ENCODE measurements around the gene UNC5A.

The UNC5A gene

GRCh38 chr5:176810081-176810597 lies at the start of gene UNC5A:
UNC5A (plus strand) TSS chr5:176810559; CDS start chr5:176810751, 192 bp downstream.
- DNase-seq (ENCODE audit: low spot score): peak; percentile 43

- no peak for DNase-seq (ENCODE audit: low spot score)
These were observed 48.6 kb upstream of the UNC5A start for GRCh38 chr5:176761755-176762154.

- DNase-seq (ENCODE audit: low spot score): no peak
These were observed 47.9 kb upstream of the UNC5A start for GRCh38 chr5:176762489-176762888.

GRCh38 chr5:176765687-176766086 lies 44.7 kb upstream of the UNC5A start:
- no peak for DNase-seq (ENCODE audit: low spot score)

- no peak for DNase-seq (ENCODE audit: low spot score)
These were observed 42.0 kb upstream of the UNC5A start for GRCh38 chr5:176768174-176768970.

GRCh38 chr5:176769911-176770310 lies 40.4 kb upstream of the UNC5A start:
- DNase-seq (ENCODE audit: low spot score): no peak

GRCh38 chr5:176770431-176770830 lies 39.9 kb upstream of the UNC5A start:
- DNase-seq (ENCODE audit: low spot score): no peak

GRCh38 chr5:176771102-176771845 lies 39.1 kb upstream of the UNC5A start:
- DNase-seq (ENCODE audit: low spot score): no peak

GRCh38 chr5:176772271-176773210 lies 37.8 kb upstream of the UNC5A start:
- DNase-seq (ENCODE audit: low spot score): no peak

GRCh38 chr5:176773408-176774035 lies 36.8 kb upstream of the UNC5A start:
- no peak for DNase-seq (ENCODE audit: low spot score)

GRCh38 chr5:176774216-176775171 lies 35.9 kb upstream of the UNC5A start:
- no peak for DNase-seq (ENCODE audit: low spot score)

- no peak for DNase-seq (ENCODE audit: low spot score)
These were observed 35.0 kb upstream of the UNC5A start for GRCh38 chr5:176775409-176775808.

GRCh38 chr5:176776141-176776865 lies 34.1 kb upstream of the UNC5A start:
- DNase-seq (ENCODE audit: low spot score): no peak

GRCh38 chr5:176776916-176777315 lies 33.4 kb upstream of the UNC5A start:
- DNase-seq (ENCODE audit: low spot score): no peak

- DNase-seq (ENCODE audit: low spot score): no peak
These were observed 31.4 kb upstream of the UNC5A start for GRCh38 chr5:176778921-176779465.

- no peak for DNase-seq (ENCODE audit: low spot score)
These were observed 30.8 kb upstream of the UNC5A start for GRCh38 chr5:176779537-176779936.

- DNase-seq (ENCODE audit: low spot score): no peak
These were observed 29.9 kb upstream of the UNC5A start for GRCh38 chr5:176780176-176781053.

GRCh38 chr5:176781054-176781375 lies 29.3 kb upstream of the UNC5A start:
- DNase-seq (ENCODE audit: low spot score): peak; percentile 16
